ENCODE data around the gene MCM3AP. TPM values are rescaled to one million over a fixed set of nuclear protein-coding genes. Genes with fewer than 3 reads are reported as not detected.

MCM3AP gene
- total RNA-seq, 1 experiment from 2014 or later: 140 TPM

DNA sequence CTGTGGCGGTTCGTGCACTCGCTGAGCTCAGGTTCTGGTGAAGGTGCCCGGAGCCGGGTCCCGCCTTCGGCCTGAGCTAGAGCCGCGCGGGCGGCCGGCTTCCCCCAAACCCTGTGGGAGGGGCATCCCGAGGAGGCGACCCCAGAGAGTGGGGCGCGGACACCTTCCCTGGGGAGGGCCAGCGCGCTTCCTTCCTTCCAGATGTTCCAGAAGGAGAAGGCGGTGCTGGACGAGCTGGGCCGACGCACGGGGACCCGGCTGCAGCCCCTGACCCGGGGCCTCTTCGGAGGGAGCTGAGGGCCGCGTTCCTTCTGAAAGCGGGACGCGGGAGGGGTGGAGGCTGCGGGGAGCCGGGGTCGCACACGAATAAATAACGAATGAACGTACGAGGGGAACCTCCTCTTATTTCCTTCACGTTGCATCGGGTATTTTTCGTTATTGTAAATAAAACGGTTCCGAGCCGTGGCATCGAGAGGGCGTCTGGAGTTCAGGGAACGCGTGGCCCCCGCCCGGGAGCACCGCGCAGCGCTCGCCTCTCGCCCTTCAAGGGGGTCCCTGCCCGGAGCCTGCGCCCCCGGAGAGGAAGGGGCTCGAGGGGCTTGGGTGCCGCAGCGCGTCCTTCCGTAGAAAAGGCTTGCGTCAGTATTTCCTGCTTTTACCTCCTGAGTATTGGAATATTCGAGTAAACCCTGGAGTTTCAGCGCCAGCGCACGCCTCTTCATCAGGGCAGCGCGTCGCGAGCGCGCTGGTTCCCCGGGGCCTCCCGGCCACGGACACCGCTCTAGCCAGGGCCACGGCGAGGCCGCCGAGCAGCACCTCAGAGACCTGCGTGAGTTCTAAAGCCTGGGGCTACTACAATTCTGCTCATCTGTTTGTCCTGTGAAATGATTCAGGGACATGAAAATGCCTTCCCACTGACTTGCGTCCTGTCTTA, 12.2 kb upstream of the MCM3AP start:
- no peak for TF ChIP-seq EZH2 (IDR thresholded peaks at IDR 0.05; ENCODE audit: low read length, unreplicated experiment)
- ChIA-PET CTCF (no interaction called here), POLR2A (ENCODE audit: unreplicated experiment) (interaction anchor here (0.7 kb wide), 1 partner anchor 264 kb away, joined by 6 read pairs; no protein-coding TSS in a partner anchor)
- Histone ChIP-seq H3K27ac (ENCODE audit: low read length) (no peak overlapping the region), H3K9me2 (replicated peaks; ENCODE audit: low read length) (no peaks in the 10 kb centered on the region), H3K27me3 (ENCODE audit: low read length) (no peaks in the 10 kb centered on the region), H3K9ac (ENCODE audit: low read length) (no peak overlapping the region), H3K4me3 (ENCODE audit: low read length) (no peak overlapping the region), H3K36me3 (ENCODE audit: low read depth, low read length) (peaks cover 8% of the 10 kb centered on the region; the same call in 1 of the 2 replicates), H3K9me3 (ENCODE audit: low read length) (no peaks in the 10 kb centered on the region), H3K79me2 (ENCODE audit: low read length) (no peaks in the 10 kb centered on the region), H2AFZ (ENCODE audit: low read length) (no peak overlapping the region), H3F3A (ENCODE audit: low read length, unreplicated experiment) (no peaks in the 10 kb centered on the region), H4K20me1 (ENCODE audit: low read length) (no peaks in the 10 kb centered on the region), H3K4me1 (ENCODE audit: insufficient read depth, low read length) (no peaks in the 10 kb centered on the region), H3K4me2 (ENCODE audit: low read length) (no peak overlapping the region)
- ATAC-seq (no peak), DNase-seq (no peak)
- intact Hi-C loops (cut with micrococcal nuclease): no loop called here
- BruUV-seq (replicated peaks): no TSS peak

DNA sequence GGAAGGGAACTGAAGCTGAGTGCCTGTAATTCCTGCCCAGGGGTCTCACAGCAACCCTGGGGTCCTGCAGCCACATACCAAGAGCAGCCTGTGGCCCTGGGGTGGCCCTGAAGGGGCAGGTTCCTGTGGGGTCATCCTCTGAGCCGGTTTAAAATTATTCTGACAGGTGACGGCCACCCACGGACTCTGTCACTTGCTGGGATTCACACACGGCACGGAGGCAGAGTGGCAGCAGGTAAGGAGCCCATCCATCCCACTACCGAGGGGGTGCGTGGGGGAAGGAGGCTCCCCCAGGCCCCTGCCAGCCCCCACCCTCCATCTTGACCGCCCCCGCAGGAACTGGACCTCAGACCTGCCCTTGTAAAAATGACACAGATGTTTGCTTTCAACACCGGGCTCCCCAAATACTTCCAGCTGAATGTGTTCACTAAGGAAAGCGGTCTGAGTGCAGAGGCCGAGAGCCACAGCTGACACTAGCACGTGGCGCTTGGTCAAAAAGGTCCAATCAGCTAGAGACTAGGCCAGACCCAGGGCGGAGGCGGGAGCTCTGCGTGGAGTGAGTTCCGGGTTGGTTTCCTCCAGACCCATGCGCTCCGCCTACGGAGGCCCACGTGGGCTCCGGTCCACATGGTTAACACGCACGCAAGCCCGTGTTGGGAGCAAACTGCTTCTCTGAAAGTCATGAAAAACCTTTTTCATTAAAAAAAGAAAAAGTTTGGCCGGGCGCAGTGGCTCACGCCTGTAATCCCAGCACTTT, 10.8 kb upstream of the MCM3AP start:
- intact Hi-C loops (cut with micrococcal nuclease): no loop called here
- H3K4me3 ChIP-seq (ENCODE audit: low read length): no peak overlapping the region
- no peaks in the 10 kb centered on the region for H4K20me1 ChIP-seq (ENCODE audit: low read length)
- H3K79me2 ChIP-seq (ENCODE audit: low read length): no peaks in the 10 kb centered on the region
- no peaks in the 10 kb centered on the region for H3K9me2 ChIP-seq (replicated peaks; ENCODE audit: low read length)
- no peak overlapping the region for H3K9ac ChIP-seq (ENCODE audit: low read length)
- POLR2A ChIA-PET (ENCODE audit: unreplicated experiment): interaction anchor here (0.7 kb wide), 1 partner anchor 265 kb away, joined by 6 read pairs; no protein-coding TSS in a partner anchor
- no peak overlapping the region for H2AFZ ChIP-seq (ENCODE audit: low read length)
- no peak for DNase-seq
- no peaks in the 10 kb centered on the region for H3K4me1 ChIP-seq (ENCODE audit: insufficient read depth, low read length)
- no TSS peak for BruUV-seq (replicated peaks)
- H3K27ac ChIP-seq (ENCODE audit: low read length): no peak overlapping the region
- TF ChIP-seq, protein P1, sequence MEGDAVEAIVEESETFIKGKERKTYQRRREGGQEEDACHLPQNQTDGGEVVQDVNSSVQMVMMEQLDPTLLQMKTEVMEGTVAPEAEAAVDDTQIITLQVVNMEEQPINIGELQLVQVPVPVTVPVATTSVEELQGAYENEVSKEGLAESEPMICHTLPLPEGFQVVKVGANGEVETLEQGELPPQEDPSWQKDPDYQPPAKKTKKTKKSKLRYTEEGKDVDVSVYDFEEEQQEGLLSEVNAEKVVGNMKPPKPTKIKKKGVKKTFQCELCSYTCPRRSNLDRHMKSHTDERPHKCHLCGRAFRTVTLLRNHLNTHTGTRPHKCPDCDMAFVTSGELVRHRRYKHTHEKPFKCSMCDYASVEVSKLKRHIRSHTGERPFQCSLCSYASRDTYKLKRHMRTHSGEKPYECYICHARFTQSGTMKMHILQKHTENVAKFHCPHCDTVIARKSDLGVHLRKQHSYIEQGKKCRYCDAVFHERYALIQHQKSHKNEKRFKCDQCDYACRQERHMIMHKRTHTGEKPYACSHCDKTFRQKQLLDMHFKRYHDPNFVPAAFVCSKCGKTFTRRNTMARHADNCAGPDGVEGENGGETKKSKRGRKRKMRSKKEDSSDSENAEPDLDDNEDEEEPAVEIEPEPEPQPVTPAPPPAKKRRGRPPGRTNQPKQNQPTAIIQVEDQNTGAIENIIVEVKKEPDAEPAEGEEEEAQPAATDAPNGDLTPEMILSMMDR (conservative IDR thresholded peaks at IDR 0.05; ENCODE audit: low read depth, low read length): no peak
- TF ChIP-seq EZH2phosphoT487 (IDR thresholded peaks at IDR 0.05; ENCODE audit: borderline replicate concordance, low read length) (no peak), EZH2 (IDR thresholded peaks at IDR 0.05; ENCODE audit: low read length, unreplicated experiment) (no peak)
- H3K4me2 ChIP-seq (ENCODE audit: low read length): no peak overlapping the region
- CTCF ChIA-PET: no interaction called here
- H3F3A ChIP-seq (ENCODE audit: low read length, unreplicated experiment): no peaks in the 10 kb centered on the region
- H3K9me3 ChIP-seq (ENCODE audit: low read length): no peaks in the 10 kb centered on the region
- H3K36me3 ChIP-seq (ENCODE audit: low read depth, low read length): peaks cover 13% of the 10 kb centered on the region
- ATAC-seq: peak; percentile 37; the same call in 1 of the 2 replicates
- H3K27me3 ChIP-seq (ENCODE audit: low read length): no peaks in the 10 kb centered on the region

DNA sequence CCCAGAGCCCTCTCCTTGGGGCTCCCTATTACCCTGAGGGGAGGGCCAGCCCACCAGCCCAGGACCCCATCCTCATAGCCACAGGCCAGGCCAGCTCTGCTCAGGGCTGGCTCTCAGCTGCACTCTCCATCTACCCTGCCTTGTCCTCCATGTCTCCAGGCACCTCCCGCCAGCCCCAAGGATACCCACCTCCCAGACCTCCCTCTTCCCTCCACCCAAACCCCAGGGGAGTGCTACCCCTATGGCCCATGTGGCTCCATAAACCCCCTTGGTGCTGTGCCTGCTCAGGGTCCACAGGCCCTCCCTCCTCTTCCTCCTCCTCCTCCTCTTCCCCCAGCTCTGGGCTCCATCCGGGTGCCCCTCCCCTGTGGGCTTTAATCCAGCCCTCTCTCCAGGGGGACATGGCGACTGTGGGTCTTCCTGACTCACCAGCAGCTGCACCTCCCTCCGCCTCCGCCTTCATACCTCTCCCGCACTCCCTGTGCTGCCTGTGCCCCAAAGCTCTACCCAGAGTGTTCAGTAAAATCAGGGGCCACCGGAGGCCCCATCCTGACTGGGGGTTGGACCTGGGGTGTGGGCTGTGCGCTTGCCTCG, 9.9 kb upstream of the MCM3AP start:
- Histone ChIP-seq H3K4me1 (ENCODE audit: insufficient read depth, low read length) (no peaks in the 10 kb centered on the region), H2AFZ (ENCODE audit: low read length) (no peak overlapping the region), H3K4me2 (ENCODE audit: low read length) (no peak overlapping the region), H3K36me3 (ENCODE audit: low read depth, low read length) (peaks cover 9% of the 10 kb centered on the region), H3K27ac (ENCODE audit: low read length) (no peak overlapping the region), H3K79me2 (ENCODE audit: low read length) (no peaks in the 10 kb centered on the region), H3K27me3 (ENCODE audit: low read length) (no peaks in the 10 kb centered on the region), H3K9ac (ENCODE audit: low read length) (no peak overlapping the region), H3K4me3 (ENCODE audit: low read length) (no peak overlapping the region), H3K9me2 (replicated peaks; ENCODE audit: low read length) (no peaks in the 10 kb centered on the region), H3K9me3 (ENCODE audit: low read length) (no peaks in the 10 kb centered on the region), H4K20me1 (ENCODE audit: low read length) (no peaks in the 10 kb centered on the region), H3F3A (ENCODE audit: low read length, unreplicated experiment) (no peaks in the 10 kb centered on the region)
- BruUV-seq (replicated peaks): no TSS peak
- ChIA-PET POLR2A (ENCODE audit: unreplicated experiment) (no interaction called here), CTCF (no interaction called here)
- TF ChIP-seq EZH2phosphoT487 (IDR thresholded peaks at IDR 0.05; ENCODE audit: borderline replicate concordance, low read length): no peak
- TF ChIP-seq EZH2 (IDR thresholded peaks at IDR 0.05; ENCODE audit: low read length, unreplicated experiment): no peak
- TF ChIP-seq, protein P1 (conservative IDR thresholded peaks at IDR 0.05; ENCODE audit: low read depth, low read length): no peak
- intact Hi-C loops (cut with micrococcal nuclease): no loop called here
- no peak for DNase-seq
- peak; percentile 31; the same call in 1 of the 2 replicates for ATAC-seq
